Suppressor macrophage (primary cell): Measurements from ENCODE around the gene FNBP1.

Source experiments
- DNase-seq, 4 experiments: peaks; one replicate each; pipeline ENCODE4 v3.0.0-alpha.2; 2020 to 2022
- total RNA-seq, 17 experiments: gene quantifications; one replicate each; lab custom pipeline; 2026; ENCODE audit warnings: mixed read lengths in 6 of 17, inconsistent platforms in 3 of 17; lab: John Stamatoyannopoulos, UW

The FNBP1 gene
- 95.3 to 216 (median 128) reads per million in 17 experiments for total RNA-seq

DNA sequence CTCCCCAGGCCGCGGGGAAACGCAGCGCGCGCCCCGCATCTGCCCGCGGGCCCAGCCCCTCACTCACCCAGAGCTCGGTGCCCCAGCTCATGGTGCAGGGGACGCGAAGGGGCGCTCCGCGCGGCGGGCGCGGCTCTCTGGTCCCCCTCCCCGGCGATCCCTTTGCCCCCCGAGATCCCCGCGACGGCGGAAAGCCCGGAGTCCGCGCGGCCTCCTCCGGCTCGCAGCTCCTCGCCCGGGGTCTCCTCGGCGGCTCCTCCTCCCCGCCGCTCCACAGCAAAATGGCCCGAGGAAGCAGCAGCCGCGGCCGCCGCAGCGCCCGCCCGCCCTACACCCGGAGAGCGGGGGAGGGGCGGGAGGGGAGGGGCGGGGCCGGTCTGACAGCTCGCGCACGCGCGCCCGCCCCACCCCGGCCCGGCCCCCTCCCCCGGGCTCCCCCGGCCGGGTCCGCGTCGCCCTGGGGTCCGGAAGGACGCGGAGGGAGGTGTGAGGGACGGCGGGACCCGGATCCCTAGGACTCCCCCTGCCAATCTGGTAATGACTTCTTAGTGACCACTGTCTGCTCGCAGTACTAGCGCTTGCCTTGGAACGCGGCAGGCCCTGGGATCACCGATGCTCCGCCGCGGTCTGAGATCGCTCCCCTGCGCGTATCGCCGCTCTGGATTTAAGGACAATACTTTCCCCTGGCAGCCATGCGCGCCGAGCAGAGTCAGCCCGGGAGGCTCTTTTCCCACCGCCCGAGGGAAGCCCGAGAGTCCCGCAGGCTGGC lies at the start of gene FNBP1:
Gene FNBP1 (minus strand): TSS at position 305 of the 769 bp plus-strand sequence. CDS start 214 bp downstream, at position 91.
- peak; percentile 75 to 93 (median 85) for DNase-seq

DNA sequence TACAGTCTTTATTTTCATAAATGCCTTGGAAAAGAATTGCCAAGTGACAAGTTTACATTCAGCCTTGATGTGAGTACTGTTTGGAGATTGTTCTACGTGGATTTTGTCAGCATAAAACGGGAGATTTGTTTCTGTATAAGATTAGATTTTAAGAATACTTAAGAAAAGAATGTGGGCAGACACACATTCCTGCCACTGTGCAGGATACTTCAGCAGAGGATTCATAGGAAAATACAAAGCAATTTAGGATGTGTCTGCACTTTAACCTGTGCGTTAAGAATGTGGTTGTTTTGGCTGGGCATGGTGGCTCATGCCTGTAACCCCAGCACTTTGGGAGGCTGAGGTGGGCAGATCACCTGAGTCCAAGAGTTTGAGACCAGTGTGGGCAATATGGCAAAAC lies 47.9 kb upstream of the FNBP1 start:
- DNase-seq: no peak

DNA sequence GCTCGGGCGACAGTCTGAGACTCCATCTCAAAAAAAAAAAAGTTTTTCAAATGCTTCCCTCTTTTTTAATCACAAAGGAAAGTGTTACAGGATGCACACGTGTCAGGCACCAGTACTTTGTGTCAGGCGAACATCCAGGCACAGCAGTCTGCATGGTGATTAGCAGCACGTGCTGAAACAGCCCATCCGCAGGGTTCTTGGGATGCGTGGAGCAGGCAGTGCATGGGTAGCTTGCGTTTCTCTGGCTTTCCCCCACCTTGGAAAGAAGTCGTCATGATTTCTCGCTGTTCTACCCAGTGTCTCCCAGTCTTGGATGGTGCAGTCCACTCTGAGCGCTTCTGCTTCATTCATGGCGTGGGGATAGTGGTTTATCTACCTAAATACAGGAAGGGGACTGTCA lies 46.2 kb upstream of the FNBP1 start:
- no peak for DNase-seq

DNA sequence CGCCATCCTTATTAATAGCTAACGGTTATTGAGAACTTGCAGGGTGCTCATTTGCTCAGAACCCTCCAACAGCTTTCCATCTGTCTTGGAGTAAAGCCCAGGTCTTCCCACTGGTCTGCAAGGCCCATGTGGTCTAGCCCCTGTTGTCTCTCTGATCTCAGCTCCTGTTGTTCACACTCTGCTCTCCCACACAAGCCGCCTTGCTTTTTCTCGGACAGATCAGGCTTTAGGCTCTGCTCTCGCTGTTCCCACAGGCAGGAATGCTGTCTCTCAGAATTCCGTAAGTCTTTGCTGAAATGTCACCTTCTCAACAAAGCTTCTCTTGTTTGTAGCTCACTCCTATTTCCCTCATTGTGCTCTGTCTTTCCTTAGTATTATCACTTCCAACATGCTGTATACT lies 45.1 kb upstream of the FNBP1 start:
- no peak for DNase-seq

DNA sequence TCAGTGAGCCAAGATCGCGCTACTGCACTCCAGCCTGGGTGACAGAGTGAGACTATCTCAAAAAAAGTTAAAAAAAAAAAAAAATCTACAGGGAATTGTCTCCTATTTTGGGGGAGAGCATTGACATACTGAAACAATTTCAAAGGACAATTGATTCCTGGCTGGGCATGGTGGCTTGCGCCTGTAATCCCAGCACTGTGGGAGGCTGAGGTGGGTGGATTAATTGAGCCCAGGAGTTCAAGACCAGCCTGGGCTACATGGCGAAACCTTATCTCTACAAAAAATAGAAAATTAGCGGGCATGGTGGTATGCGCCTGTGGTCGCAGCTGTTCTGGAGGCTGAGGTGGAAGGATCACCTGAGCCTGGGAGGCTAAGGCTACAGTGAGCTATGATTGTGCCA lies 41.3 kb upstream of the FNBP1 start:
- no peak for DNase-seq

DNA sequence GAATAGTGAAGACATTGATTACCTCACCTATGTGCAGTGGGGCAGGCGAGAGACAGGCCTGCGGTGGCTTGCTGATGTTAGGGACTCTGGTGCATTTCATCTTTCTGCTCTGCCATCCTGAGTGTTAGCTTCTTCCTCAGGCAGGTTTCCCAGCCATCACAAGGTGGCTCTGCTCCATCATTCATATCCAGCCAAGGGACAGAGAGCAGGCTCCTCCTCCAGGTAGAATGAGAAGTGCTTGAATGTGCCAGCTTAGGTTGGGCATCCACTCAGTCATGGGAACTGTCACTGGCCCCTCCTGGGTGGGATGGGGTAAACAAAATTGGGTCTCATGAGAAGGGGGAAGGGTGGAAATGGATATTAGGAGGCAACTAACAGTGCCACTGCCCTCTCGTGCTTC lies 35.6 kb upstream of the FNBP1 start:
- DNase-seq: no peak

DNA sequence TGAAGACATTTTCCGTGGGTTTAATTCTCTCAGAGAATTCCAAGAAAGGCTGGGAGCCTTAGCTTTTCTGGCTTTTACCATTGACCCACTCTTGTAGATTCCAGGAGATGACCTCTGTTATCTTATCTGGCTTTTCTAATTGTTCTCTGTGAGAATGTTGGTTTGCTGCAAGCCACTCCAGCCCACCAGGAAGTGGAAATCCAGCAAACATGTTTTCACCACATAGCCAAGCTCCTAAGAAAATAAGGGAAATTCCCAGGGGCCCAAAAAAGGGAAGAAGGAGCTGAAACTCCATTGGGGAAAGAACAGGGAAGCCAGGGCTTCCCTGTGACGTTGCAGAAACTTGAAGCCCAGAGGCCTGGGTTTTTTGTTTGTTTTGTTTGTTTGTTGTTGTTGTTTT lies 30.4 kb upstream of the FNBP1 start:
- DNase-seq: peak; percentile 75 to 89 (median 85)

DNA sequence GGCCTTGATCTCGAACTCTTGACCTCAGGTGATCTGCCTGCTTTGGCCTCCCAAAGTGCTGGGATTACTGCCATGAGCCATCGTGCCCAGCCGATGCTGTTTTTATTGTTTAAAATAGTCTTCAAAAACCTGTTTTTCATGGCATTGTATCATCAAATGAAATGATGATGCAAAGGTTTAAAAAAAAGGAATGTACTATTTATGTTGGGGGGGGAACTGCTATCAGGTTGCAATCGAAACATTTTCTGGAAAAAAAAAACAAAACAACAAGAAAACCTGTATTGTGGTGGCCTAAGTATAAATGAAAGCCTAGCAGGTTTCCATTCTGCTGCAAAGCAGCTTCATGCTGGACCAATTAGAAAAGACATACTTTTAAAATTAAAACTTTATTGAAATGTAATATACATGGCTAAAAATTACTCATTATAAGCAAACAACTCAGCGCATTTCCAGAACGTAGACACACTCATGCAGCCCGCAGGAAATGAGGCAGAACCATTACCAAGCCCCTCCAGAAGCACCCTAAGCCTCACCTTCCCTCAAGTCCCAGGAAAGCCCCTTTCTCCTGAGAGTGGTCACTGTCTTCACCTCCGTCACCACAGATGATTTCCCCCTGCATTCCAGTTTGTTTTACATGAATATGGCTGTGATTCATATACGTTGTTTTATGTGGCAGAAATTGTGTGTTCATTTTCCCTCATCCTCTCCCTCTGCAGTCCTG lies 29.7 kb upstream of the FNBP1 start:
- DNase-seq: no peak

DNA sequence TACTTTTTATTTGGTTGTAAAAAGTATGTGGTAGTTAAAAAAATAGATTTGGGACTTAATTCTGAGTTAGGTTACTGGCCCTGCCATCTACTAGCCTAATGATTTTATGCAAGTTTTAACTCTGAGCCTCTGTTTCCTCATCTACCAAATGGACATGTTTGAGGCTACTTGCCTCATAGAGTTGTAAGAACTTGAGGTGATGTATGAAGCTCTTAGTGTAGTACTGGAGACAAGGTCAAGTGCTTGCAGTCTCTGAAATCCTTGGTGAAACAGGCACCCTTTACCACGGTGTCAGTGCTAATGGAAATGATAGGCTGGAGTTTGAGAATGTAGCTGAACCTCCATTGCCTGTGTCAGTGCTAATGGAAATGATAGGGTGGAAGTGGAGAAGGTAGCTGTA lies 26.1 kb upstream of the FNBP1 start:
- DNase-seq: peak in 2 of 4 experiments; percentile 31 to 40

DNA sequence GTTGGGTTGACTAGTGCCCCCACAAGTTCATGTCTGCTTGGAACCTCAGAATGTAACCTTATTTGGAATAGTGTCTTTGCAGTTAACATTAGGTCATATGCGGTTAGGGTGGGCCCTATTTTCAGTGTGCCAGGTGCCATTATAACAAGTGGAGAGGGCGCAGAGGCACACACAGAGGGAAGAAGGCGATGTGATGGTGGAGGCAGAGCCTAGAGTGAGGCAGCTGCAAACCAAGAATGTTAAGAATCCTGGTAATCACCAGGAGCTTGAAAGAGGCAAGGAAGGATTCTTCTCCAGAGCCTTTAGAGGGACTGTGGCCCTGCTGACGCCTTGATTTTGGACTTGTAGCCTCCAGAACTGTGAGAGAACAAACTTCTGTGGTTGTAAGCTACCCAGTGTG lies 21.6 kb upstream of the FNBP1 start:
- no peak for DNase-seq

DNA sequence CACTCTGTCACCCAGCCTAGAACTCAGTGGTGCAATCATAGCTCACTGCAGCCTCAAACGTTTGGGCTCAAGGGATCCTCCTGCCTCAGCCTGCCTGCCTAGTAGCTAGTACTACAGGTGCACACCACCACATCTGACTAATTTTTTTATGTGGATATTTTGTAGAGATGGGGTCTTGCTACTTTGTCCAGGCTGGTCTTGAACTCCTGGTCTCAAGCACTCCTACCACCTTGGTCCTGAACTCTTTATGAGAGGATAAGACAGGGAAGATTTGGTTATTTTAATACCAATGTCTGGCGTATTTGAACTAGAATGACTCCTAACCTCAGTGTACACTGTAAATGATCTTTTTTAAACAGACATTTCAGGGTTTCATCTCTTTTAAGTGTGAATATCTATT lies 19.8 kb upstream of the FNBP1 start:
- DNase-seq: no peak

DNA sequence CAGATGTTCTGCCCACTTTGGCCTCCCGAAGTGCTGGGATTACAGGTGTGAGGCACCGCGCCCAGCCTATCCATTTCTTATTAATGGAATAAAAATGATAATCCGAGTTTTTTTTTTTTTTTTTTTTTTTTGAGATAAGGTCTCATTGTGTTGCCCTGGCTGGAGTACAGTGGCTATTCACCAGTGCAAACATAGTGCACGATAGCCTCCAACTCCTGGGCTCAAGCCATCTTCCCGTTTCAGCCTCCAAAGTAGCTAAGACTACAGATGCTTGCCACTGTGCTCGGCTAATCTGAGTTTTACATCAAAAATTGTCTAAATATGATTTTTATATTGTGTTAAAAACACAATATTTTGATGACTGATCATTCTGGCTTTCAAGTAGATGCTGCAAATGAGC lies 17.3 kb upstream of the FNBP1 start:
- no peak for DNase-seq

DNA sequence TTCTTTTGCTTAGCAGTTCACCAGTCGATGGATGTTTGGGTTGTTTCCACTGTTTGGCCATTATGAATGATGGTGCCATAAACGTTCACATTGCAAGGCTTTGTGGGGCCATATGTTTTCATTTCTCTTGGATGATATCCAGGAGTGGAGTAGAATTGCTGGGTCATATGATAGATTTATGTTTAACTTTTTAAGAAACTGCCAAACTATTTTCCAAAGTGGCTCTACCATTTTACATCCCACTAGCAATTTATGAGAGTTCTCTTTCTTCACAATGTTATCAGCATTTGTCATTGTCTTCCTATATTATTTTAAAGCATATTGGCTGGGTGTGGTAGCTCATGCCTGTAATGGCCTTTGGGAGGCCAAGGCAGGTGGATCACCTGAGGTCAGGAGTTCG lies 15.9 kb upstream of the FNBP1 start:
- no peak for DNase-seq

DNA sequence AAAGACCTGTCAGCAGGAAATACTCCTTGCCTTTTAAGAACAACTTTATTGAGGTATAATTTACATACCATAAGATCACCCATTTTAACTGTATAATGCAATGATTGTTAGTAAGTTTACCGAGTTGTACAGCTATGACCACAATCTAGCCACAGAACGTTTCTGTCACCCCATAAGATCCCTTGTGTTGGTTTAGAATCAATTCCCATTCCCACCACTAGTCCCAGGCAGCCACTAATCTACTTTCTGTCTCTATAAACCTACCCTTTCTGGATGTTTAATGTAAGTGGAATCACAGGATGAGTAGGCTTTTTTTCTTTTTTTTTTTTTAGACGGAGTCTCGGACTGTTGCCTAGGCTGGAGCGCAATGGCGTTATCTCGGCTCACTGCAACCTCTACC lies 15.2 kb upstream of the FNBP1 start:
- no peak for DNase-seq

DNA sequence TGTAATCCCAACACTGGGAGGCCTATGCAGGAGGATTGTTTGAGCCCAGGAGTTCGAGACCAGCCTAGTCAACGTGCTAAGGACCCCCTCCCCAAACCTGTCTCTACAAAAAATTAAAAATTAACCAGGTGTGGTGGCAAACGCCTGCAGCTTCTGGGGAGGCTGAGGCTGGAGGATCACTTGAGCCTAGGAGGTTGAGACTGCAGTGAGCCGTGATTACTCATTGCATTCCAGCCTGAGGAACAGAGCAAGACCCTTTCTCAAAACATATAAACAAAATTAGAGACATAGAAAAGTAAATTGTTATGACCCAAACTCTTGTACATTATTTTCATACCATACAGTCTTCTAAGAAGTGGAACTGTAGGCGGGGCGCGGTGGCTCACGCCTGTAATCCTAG lies 11.8 kb upstream of the FNBP1 start:
- no peak for DNase-seq

DNA sequence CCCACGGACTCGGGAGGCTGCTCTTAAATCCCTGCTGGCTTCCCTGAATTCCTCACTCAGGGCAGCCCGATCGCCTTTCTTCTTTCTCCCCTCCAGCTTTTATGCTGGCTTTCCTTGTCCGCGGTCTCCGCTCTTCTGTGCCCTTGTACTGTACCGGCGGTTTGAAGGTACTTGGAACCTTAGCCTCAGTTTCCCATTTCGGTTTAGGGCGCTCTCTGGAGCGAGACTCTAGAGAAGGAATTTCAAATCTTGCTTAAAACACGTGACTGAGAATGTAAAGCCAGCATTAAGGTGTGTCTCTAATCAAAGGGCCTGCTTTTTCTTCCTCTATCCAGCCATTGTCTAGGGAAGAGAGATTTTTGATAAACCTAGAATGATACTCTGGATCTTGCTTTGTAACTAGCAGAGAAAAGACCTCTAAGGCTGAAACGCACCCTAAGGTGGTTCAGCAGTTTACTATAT lies 11.4 kb upstream of the FNBP1 start:
- DNase-seq: no peak

DNA sequence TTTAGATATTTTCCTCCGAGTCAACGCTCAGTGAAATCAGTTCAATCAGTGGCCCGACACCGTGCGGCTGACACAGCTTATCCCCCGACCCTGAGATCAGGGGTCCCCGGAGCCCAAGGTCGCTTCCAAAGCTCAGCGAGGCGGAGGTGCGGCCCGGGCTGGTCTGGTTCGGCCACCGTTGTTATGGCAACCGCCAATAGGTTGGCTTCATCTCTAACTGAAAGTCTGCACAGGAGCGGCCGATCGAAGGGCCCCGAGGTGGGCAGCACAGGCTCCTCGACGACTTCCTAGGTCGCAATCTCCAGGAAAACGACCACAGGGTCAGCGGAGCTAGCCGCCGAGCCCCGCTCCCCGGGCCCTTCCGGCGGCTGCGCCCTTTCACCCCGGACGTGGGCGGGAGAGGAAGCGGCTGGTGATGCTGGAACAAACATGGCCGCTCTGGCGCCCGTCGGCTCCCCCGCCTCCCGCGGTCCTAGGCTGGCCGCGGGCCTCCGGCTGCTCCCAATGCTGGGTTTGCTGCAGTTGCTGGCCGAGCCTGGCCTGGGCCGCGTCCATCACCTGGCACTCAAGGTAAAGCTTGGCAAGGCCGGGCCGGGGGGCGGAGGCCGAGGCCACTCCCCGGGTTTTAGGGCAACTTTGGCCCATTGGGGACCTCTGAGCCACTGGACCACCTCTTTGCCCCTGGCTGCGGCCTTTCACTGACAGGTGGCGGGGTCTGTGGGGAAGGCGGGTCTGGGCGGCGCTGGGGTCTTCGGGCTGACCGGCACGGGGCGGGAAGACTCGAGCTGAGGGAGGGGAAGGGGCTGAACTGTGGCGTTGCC lies 10.7 kb upstream of the FNBP1 start, which contains the start of gene GPR107:
Gene GPR107 (plus strand): TSS at position 403 of the 821 bp plus-strand sequence. CDS start 27 bp downstream, at position 430.
- peak; percentile 85 to 95 (median 92) for DNase-seq

DNA sequence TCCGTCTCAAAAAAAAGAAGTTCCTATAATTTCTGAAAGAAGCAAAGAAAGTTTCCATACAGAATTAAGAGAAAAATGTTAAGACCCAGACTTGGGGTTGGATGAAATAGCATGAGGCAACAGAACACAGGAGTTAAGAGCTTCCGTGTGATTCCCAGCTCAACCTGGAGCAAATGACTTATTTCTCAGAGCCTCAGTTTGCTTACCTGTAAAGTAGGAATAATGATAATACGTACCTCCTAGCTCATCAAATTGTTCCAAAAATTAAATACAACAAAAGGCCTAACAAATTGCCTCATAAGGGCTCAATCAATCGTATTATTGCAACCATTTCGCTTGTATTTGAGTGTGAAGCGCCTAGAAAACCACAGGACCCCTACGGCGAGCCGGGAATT lies 10.1 kb upstream of the FNBP1 start:
- DNase-seq: no peak

DNA sequence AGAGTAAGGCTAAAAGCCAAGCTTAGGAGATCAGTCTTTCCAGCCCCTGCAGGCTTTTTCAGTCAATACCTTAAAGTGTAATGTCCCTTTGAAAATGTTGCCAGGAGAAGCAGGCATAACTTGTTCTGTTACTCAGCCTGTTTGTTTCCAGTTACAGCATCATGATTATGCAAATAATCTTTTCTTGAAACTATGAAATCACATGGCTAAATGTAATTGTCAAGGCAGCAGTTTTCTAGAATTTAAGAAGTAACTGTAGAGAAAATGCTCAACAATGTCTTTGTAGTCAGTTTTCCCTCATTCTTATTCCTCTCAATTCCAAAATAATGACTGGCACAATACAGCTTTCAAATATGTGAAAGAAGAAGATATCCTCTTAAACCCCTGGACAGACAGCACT lies 8.9 kb upstream of the FNBP1 start:
- DNase-seq: peak in 3 of 4 experiments; percentile 39 to 79 (median 74)

DNA sequence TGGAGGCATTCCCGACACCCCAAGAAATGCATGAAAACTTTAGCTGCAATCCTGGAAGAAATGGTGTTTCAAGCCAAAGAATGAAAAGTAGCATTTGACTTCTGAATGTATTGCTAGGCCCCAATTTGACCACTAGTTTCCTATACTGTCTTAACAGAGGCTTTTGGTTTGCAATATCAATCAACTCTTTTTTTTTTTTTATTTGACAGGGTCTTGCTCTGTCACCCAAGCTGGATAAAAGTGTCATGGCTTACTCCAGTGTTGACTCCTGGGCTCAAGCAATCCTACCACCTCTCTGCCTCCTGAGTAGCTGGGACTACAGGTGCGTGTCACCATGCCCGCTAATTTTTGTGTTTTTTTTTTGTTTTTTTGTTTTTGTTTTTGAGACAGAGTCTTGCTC lies 7.5 kb upstream of the FNBP1 start:
- no peak for DNase-seq

DNA sequence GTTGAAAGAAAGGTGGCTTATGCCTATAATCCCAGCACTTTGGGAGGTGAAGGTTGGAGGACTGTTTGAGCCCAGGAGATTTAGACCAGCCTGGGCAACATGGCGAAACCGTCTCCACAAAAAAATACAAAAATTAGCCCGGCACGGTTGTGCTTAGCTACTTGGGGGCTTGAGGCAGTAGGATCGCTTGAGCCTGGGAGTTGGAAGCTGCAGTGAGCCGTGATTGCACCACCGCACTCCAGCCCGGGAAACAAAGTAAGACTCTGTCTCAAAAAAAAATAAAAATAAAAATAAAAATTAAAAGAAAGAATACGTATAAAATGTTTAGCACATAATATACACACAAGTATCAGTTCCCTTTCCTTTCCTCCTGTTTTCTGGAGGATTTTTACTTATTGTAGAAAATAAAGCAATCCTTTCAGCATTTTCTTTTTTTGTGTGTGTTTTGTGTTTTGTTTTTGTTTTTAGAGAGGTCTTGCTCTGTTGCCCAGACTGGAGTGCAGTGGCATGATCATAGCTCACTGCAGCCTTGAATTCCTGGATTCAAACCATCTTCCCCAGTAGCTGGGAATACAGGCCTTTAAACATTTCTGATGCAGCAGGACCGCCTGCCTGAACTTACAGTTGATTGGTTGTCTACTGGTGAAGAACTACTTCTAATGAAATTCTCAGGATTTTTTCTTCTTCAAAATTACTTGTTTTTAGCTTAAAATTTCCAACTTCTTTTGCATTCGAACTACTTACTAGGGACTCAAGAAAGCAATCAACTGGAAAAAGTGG lies 6.6 kb upstream of the FNBP1 start:
- DNase-seq: no peak
